OCI-LY7 (cell line): Measurements from ENCODE around the gene MLPH. TPM values are rescaled to one million over a fixed set of nuclear protein-coding genes. Genes with fewer than 3 reads are reported as not detected.

ENCODE experiments used
- BruUV-seq: library from RNA; stranded (reverse); fragments of 400-500 nt; replicated peaks from 2 replicates; lab custom pipeline; 2021; lab: Mats Ljungman, UMichigan
- CTCF ChIA-PET: fragments of 300-600 bp; sonication (Branson Sonifier 250); formaldehyde crosslinking; loops from one replicate; lab custom pipeline; 2022; ENCODE audit warnings: antibody characterized with exemption; ENCODE audit not compliant: unreplicated experiment; lab: Charles Lee
- POLR2A ChIA-PET: fragments of 300-600 bp; sonication (Branson Sonifier 250); formaldehyde crosslinking; loops from one replicate; lab custom pipeline; 2022; ENCODE audit warnings: antibody characterized with exemption; lab: Charles Lee
- DNase-seq: peaks from one replicate; pipeline ENCODE4 v3.0.0-alpha.2; 2015; ENCODE audit warnings: low spot score
- H2AFZ ChIP-seq: fragments of 200-600 bp; sonication (generic), shearing (Covaris generic); 2 replicates; pipeline ENCODE4 v1.6.1; 2014; ENCODE audit warnings: mild to moderate bottlenecking, antibody characterized with exemption, low read length, moderate library complexity
- H3K27ac ChIP-seq: fragments of 200-600 bp; sonication (generic); 2 replicates; pipeline ENCODE4 v1.5.1; 2014; ENCODE audit warnings: mixed run types, low read depth, mild to moderate bottlenecking, moderate library complexity, low read length, inconsistent platforms; ENCODE audit not compliant: poor library complexity, severe bottlenecking
- H3K36me3 ChIP-seq: fragments of 200-600 bp; sonication (generic); 2 replicates; pipeline ENCODE4 v1.6.1; 2014; ENCODE audit warnings: mild to moderate bottlenecking, antibody characterized with exemption, low read length, moderate library complexity, mixed read lengths; ENCODE audit not compliant: insufficient read depth
- H3K4me1 ChIP-seq: fragments of 200-600 bp; sonication (generic); 2 replicates; pipeline ENCODE4 v1.5.1; 2014; ENCODE audit warnings: mild to moderate bottlenecking, low read length; ENCODE audit not compliant: insufficient read depth, poor library complexity, severe bottlenecking
- H3K4me2 ChIP-seq: fragments of 200-600 bp; sonication (generic); 2 replicates; pipeline ENCODE4 v1.6.1; 2014; ENCODE audit warnings: mild to moderate bottlenecking, low read length
- H3K4me3 ChIP-seq: fragments of 200-600 bp; sonication (generic); 2 replicates; pipeline ENCODE4 v1.5.1; 2014; ENCODE audit warnings: mild to moderate bottlenecking, low read depth, low read length; ENCODE audit not compliant: poor library complexity, severe bottlenecking
- H3K79me2 ChIP-seq: fragments of 200-600 bp; sonication (generic); 2 replicates; pipeline ENCODE4 v1.6.1; 2016; ENCODE audit warnings: low read depth, mild to moderate bottlenecking, low read length, moderate library complexity, mixed read lengths; ENCODE audit not compliant: insufficient read depth
- H3K9me2 ChIP-seq: fragments of 200-600 bp; sonication (generic); 2 replicates; pipeline ENCODE4 v1.6.1; 2016; ENCODE audit warnings: mild to moderate bottlenecking, low read length, mixed read lengths; ENCODE audit not compliant: insufficient read depth
- H3K9me3 ChIP-seq: fragments of 200-600 bp; sonication (generic); 2 replicates; pipeline ENCODE4 v1.6.1; 2014; ENCODE audit warnings: mild to moderate bottlenecking, mixed run types, low read length, mixed read lengths
- H4K20me1 ChIP-seq: fragments of 200-600 bp; sonication (generic); 2 replicates; pipeline ENCODE4 v1.6.1; 2014; ENCODE audit warnings: mild to moderate bottlenecking, antibody characterized with exemption, low read length, moderate library complexity, mixed read lengths; ENCODE audit not compliant: insufficient read depth
- EZH2phosphoT487 ChIP-seq: fragments of 200-600 bp; sonication (generic); IDR thresholded peaks from 2 replicates; pipeline ENCODE4 v1.6.1; 2018; ENCODE audit warnings: low read depth, borderline replicate concordance, mild to moderate bottlenecking, mixed run types, antibody characterized with exemption, low read length, moderate library complexity, mixed read lengths
- intact Hi-C: fragments of 100-400 bp; cut with micrococcal nuclease; formaldehyde crosslinking; loops from one replicate; pipeline ENCODE4 v1.10.0; 2022; ENCODE audit not compliant: unreplicated experiment
- total RNA-seq, 2 experiments: library from RNA; depleted of rRNA in 1 of 2; stranded (reverse); fragments of >200 nt in 1 of 2; shearing (Covaris generic) in 1 of 2; gene quantifications; 2 replicates each; pipeline ENCODE4 v1.2.3, GENCODE V29; 2014 to 2022
- TF ChIP-seq, protein P1 (sequence below): fragments of 200-600 bp; sonication (generic); conservative IDR thresholded peaks from 2 replicates; pipeline ENCODE4 v1.5.1; 2014; ENCODE audit warnings: mild to moderate bottlenecking, antibody characterized with exemption, low read length, moderate library complexity, mixed read lengths

The MLPH gene
- total RNA-seq, 2 experiments from 2014 or later = not detected

- TF ChIP-seq, protein P1, sequence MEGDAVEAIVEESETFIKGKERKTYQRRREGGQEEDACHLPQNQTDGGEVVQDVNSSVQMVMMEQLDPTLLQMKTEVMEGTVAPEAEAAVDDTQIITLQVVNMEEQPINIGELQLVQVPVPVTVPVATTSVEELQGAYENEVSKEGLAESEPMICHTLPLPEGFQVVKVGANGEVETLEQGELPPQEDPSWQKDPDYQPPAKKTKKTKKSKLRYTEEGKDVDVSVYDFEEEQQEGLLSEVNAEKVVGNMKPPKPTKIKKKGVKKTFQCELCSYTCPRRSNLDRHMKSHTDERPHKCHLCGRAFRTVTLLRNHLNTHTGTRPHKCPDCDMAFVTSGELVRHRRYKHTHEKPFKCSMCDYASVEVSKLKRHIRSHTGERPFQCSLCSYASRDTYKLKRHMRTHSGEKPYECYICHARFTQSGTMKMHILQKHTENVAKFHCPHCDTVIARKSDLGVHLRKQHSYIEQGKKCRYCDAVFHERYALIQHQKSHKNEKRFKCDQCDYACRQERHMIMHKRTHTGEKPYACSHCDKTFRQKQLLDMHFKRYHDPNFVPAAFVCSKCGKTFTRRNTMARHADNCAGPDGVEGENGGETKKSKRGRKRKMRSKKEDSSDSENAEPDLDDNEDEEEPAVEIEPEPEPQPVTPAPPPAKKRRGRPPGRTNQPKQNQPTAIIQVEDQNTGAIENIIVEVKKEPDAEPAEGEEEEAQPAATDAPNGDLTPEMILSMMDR = no peak
- TF ChIP-seq EZH2phosphoT487 = no peak
- no peak overlapping the region for H3K4me2 ChIP-seq
- no peak for DNase-seq
- no peaks in the 10 kb centered on the region for H3K9me2 ChIP-seq
- no TSS peak for BruUV-seq
- no peaks in the 10 kb centered on the region for H4K20me1 ChIP-seq
- no peaks in the 10 kb centered on the region for H3K4me1 ChIP-seq
- ChIA-PET CTCF (no interaction called here), POLR2A (no interaction called here)
- H2AFZ ChIP-seq = no peak overlapping the region
- H3K36me3 ChIP-seq = no peaks in the 10 kb centered on the region
- H3K9me3 ChIP-seq = peaks cover 11% of the 10 kb centered on the region
- intact Hi-C loops = no loop called here
- H3K4me3 ChIP-seq = no peak overlapping the region
- no peak overlapping the region for H3K27ac ChIP-seq
- no peaks in the 10 kb centered on the region for H3K79me2 ChIP-seq
Measured at GRCh38 chr2:237492137-237492890, 5.3 kb downstream of the MLPH start.

GRCh38 chr2:237494066-237494465, 7.0 kb downstream of the MLPH start:
- POLR2A ChIA-PET = interaction anchor here (0.6 kb wide), 1 partner anchor 286 kb away, joined by 3 read pairs; no protein-coding TSS in a partner anchor

More at GRCh38 chr2:237494066-237494465, 7.0 kb downstream of the MLPH start:
- no peaks in the 10 kb centered on the region for H4K20me1 ChIP-seq
- H3K4me3 ChIP-seq = no peak overlapping the region
- no peak for DNase-seq
- H3K4me1 ChIP-seq = no peaks in the 10 kb centered on the region
- BruUV-seq = no TSS peak
- no peak overlapping the region for H3K4me2 ChIP-seq
- no peaks in the 10 kb centered on the region for H3K9me2 ChIP-seq
- peaks cover 11% of the 10 kb centered on the region for H3K9me3 ChIP-seq
- H3K27ac ChIP-seq = no peak overlapping the region
- intact Hi-C loops = no loop called here
- H3K79me2 ChIP-seq = no peaks in the 10 kb centered on the region
- TF ChIP-seq, protein P1 = no peak
- TF ChIP-seq EZH2phosphoT487 = no peak
- CTCF ChIA-PET = no interaction called here
- no peaks in the 10 kb centered on the region for H3K36me3 ChIP-seq
- H2AFZ ChIP-seq = no peak overlapping the region
